ENCODE data around the gene GRK4.
A peak's percentile ranks its signal among the peaks of the same experiment; 100 is the strongest.
"Not testable (repeated sequence)": the region's sequence is repeated elsewhere in the genome, so short reads cannot be mapped to it uniquely, and the experiment has no call there.

The GRK4 gene

DNA sequence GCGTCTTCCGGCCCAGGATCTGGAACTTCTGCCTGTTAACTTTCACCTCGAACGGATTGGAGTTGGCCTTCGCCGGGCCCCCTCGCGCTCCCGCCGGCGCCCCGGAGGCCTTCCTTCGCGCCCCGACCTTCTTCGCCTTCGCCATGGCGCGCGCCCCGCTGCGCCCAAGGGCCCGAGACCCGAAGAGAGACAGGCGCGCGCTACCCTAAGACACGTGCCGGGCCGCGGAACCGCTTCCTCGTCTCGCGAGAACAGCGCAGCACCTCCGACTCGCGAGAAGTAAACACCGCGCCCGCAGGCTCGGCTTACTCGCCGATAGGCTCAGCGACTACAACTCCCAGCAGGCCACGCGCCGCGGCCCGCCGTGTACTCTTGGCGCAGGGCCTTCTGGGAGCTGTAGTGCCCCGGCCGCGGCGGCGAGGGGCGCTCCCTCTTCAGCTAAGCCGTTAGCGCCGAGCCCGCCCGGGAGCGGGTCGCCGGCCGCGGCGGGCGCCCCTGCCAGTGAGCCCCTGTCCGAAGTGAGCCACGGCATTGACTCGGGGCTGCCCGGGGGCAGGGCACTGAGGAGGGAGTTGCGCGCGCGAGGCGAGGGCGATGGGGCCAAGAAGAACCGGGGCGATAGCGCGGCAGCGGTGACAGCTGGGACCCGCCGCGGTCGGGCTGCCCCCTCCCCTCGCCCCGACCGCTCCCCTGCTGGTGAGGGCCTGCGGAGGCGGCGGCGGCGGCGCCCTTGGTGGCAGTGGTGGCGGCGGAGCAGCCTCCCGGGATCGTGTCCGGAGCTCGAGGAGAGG is at the start of gene GRK4, which contains the start of gene NOP14:
GRK4 (plus strand) TSS at position 397 of the 791 bp plus-strand sequence. CDS start 500 bp downstream, outside the sequence.
NOP14 (minus strand) TSS at position 232 of the 791 bp plus-strand sequence; CDS start at position 145, 87 bp downstream.
- DNase-seq, result peak; percentile 90

DNA sequence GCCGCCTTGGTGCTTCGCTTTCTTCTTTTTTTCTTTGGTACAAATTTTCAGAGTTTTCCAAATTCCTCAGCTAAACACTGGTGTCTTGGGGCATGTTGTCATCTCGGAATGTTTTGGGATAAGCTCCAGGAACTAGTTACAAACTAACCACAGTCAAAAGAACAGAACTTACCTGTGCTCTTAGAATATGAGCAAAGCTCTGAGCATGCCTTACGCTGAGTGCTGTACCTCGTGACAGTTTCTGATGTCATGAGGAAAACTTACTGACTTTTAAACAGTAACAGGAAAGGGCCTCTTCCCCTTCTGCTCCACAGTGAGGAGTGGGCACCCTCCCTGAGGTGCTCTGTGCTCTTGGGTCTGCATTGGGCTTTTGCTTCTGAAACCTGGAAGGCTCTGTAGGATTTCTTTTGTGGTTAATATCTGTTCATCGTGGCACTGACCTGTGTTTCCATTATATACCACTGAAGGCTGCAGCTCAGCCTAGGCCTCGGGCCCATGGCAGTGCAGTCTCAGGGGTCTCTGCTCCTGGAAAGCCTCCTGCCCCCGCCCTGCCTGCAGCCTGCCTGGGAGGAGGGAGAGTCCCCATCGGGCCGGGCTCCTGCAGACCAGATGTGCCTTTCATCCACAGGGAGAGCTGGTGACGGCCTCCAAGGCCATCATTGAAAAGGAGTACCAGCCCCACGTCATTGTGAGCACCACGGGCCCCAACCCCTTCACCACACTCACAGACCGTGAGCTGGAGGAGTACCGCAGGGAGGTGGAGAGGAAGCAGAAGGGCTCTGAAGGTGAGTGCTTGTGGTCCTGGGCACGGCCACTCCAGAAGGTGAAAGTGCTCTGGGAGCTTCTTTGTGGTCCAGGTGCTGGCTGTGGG is 48.9 kb upstream of the GRK4 start:
- DNase-seq, result no peak

DNA sequence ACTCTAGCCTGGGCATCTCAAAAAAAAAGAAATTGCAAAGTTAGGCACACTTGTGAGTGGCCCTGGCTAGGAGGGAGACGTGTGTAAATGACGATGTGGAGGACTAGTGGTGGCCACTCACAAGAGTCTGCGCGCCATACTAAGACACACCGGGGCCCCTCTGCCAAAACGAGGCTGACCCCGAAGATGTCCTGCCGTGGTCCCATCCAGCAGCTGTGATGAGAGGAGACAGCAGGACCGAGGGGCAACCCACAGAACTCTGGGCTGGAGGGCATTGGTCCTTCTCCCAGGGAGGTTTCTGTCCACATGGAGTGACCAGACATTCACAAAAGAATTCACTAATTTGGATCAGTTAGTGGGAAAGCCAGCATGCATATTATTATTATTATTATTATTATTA is 47.6 kb upstream of the GRK4 start:
- DNase-seq, result no peak

DNA sequence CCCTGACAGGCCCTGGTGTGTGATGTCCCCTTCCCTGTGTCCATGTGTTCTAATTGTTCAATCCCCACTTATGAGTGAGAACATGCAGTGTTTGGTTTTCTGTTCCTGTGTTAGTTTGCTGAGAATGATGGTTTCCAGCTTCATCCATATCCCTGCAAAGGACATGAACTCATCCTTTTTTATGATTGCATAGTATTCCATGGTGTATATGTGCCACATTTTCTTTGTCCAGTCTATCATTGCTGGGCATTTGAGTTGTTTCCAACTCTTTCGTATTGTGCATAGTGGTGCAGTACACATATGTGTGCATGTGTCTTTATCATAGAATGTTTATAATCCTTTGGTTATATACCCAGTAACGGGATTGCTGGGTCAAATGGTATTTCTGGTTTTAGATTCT is 46.7 kb upstream of the GRK4 start:
- DNase-seq, result not testable (repeated sequence)

DNA sequence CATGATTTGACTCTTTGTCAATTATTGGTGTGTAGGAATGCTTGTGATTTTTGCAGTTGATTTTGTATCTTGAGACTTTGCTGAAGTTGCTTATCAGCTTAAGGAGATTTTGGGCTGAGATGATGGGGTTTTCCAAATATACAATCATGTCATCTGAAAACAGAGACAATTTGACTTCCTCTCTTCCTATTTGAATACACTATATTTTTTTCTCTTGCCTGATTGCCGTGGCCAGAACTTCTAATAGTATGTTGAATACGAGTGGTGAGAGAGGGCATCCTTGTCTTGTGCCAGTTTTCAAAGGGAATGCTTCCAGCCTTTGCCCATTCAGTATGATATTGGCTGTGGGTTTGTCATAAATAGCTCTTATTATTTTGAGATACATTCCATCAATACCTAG is 45.1 kb upstream of the GRK4 start:
- not testable (repeated sequence) for DNase-seq

DNA sequence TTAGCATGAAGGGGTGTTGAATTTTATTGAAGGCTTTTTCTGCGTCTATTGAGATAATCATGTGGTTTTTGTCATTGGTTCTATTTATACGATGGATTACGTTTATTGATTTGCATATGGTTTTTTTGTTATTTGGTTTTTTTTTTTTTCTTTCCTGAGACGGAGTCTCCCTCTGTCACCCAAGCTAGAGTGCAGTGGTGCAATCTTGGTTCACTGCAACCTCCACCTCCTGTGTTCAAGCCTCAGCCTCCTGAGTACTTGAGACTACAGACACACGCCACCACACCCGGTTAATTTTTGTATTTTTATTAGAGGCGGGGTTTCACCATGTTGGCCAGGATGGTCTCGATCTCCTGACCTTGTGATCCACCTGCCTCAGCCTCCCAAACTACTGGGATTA is 44.7 kb upstream of the GRK4 start:
- not testable (repeated sequence) for DNase-seq

DNA sequence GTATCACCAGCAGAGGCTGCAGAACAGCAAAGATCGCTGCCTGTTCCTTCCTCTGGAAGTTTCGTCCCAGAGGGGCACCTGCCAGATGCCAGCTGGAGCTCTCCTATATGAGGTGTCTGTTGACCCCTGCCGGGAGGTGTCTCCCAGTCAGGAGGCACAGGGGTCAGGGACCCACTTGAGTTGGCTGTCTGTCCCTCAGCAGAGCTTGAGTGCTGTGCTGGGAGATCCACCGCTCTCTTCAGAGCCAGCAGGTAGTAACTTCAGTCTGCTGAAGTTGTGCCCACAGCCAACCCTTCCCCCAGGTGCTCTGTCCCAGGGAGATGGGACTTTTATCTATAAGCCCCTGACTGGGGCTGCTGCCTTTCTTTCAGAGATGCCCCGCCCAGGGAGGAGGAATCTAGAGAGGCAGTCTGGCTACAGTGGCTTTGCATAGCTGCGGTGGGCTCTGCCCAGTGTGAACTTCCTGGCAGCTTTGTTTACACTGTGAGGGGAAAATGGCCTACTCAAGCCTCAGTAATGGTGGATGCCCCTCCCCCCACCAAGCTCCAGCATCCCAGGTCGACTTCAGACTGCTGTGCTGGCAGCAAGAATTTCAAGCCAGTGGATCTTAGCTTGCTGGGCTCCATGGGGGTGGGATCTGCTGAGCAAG is 40.8 kb upstream of the GRK4 start:
- DNase-seq, result not testable (repeated sequence)

DNA sequence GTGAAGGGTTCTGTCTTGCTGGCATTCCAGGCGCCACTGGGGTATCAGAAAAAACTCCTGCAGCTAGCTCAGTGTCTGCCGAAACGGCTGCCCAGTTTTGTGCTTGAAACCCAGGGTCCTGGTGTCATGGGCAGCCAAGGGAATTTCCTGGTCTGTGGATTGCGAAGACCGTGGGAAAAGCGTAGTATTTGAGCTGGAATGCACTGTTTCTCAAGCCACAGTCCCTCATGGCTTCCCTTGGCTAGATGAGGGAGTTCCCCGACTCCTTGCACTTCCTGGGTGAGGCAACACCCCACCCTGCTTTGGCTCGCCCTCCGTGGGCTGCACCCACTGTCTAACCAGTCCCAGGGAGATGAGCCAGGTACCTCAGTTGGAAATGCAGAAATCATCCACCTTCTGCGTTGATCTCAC is 40.2 kb upstream of the GRK4 start:
- DNase-seq, result no peak

DNA sequence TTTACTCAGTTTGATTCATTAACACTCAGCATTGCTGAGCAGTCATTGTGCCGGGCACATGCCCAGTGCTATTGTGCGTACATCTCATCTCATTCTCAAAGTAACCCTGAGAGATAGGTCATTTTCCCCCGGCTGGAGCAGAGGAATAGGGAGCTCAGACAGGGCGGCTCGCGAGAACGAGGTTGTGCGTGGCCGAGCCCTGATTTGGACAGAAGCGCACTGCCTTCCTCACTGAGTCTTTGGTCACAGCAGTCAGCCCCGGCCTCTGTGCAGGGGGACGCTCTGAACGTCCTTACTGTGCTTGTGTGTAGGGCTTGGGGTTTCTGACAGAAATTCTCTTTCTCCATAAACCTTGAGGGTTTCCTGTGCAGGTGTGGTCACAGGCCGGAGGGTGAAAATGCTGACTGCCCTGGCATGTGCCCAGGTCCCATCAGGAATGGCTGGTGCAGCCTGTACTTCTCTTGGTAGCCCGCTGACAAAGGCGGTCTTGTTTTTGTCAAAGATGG is 39.6 kb upstream of the GRK4 start:
- no peak for DNase-seq

DNA sequence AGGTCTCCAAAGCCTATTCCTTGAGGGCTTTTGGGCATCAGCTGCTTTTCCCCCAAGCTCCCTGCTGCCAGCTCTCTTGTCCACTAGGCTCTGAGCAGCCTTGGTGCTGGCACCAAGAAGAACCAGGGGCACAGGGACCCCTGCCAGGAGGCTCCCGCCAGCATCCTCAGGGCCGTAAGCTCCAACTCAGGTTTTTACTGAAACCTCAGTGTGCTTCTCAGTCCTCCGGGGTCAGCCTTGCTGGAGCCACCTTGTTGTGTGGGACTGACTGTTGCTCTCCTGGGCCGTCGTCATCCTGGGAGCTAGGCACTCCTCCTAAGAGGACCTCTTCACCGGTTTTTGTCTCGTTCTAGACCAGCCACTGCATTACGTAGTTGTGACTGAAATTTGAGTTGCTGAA is 39.1 kb upstream of the GRK4 start:
- no peak for DNase-seq

DNA sequence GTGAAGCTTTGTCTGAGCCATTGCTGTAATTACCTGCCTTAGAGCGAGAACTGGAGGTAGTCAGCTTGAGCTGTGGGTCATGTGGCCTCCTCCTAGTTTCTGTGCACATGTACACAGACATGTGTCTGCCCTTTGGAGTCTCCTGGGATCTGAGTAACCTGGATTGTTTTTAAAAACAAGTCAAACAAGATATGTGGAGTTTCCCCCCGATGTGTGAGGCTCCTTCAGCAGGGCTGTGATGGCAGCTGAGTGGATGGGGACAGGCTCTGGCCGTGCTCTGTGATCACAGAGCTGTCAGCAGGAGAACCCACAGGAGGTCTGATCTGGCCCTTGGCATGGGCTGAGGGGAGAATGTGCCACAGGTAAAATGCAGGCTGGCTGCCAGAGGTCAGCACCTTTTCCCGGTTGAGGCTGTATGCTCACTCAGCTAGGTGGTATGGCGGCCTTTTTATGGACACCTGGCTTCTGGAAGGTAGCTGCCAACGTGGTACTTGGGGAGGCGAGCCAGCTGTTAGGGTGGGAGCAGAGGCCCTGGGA is 38.5 kb upstream of the GRK4 start:
- DNase-seq, result no peak

DNA sequence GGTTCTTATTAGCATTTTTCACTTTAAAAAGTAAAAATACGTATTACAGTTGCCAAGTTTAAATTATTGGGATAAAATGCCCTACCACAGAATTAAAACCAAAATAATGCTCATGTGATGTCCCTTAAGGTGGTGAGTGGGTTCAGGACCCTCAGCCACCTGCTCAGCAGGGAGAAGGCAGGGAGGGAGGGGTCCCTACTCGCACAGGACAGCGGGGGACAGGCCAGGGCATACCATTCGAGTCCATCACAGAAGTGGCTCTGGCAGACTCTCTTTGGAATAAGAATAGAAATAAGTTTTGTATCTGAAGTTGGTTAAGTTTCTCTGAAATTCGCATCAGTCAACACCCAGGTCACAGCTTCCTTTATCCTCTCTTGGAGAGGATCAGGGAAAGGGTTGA is 37.9 kb upstream of the GRK4 start:
- no peak for DNase-seq

DNA sequence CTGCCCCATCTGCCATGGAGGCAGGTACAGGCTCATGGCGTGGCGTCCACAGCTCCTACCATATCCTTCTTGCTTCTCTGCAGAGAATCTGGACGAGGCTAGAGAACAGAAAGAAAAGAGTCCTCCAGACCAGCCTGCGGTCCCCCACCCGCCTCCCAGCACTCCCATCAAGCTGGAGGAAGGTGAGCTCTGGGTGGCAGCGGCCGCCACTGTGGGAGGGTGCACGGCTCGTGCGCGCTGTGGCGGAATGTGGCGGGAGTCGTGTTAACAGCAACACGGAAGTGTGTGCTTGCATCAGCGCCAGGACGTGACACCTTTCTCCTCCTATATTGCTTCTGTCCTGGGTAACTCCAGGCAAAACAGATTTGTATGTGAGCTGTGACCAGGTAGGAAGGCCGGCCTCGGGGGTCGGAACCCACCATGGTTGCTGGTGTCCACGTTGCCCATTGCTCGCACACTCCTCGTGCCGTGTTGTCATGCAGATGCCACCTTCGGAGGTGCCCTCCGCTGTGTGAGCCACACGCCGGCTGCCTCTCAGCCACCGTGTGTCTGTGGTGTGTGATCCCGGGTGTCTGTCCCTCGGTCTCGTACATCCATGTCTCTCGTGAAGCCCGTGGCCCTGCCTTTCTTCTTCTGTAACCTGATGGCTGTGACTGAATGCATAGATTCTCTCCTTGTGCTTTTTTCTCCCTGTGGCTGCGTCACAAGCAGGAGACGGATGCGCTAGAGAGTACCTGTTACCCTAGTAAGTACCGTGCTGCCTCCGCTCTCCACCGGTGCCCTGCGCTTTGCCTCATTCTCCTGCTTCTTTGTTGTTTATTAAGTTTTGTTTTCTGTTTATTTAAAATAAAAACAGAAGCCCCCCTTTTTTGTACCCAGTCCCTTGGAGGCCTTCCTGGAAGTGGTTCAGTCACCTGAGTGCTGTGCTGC is 37.2 kb upstream of the GRK4 start:
- DNase-seq, result no peak

DNA sequence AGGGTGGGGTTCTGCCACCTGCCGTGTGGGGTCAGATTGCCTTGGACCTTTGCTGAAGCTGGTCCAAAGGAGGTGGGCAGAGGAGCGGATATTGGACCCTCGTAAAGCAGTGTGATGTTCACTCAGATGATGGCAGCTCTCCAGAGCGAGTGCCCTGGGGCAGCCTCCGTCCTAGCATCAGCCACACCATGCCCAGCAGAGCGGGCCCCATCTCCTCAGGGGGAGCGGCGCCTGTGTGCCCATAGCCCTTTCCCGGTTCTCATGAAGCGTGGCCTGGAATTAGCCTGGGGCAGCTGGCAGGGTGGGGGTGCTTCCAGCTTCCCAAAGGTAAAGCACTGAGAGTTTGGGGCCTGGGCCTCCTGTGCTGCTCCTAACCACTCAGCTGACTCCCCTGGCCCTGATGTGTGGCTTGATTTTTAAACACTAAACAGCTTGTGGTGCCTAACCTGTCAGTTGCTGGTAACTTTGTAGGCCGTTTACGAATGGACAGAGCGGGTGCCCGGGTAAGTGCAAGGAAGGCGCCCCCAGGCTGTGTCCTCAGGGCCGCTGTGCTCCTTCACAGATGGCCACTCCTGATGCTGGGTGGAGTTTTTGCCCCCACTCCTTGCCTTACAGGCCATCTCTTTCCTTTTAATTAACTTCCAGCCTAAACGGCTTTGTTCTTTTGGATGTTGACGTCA is 36.2 kb upstream of the GRK4 start:
- DNase-seq, result no peak

DNA sequence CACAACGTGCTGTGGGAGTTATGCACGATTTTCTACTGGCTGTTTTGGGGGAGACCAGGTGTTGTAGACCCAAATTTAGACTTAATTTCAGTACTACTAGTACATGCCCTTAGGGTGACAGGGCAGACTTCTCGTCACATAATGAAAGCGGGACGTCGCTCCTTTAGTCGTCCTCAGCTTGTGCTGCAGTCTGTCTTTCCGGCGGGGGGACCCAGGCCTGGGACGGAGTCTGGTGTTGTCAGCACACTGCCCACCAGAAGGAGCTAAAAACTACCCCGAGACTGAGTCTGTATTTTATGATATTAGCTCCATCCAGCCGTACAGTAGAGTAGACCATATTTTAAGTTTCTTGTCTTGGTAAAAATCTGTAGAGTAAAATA is 35.7 kb upstream of the GRK4 start:
- DNase-seq, result no peak

DNA sequence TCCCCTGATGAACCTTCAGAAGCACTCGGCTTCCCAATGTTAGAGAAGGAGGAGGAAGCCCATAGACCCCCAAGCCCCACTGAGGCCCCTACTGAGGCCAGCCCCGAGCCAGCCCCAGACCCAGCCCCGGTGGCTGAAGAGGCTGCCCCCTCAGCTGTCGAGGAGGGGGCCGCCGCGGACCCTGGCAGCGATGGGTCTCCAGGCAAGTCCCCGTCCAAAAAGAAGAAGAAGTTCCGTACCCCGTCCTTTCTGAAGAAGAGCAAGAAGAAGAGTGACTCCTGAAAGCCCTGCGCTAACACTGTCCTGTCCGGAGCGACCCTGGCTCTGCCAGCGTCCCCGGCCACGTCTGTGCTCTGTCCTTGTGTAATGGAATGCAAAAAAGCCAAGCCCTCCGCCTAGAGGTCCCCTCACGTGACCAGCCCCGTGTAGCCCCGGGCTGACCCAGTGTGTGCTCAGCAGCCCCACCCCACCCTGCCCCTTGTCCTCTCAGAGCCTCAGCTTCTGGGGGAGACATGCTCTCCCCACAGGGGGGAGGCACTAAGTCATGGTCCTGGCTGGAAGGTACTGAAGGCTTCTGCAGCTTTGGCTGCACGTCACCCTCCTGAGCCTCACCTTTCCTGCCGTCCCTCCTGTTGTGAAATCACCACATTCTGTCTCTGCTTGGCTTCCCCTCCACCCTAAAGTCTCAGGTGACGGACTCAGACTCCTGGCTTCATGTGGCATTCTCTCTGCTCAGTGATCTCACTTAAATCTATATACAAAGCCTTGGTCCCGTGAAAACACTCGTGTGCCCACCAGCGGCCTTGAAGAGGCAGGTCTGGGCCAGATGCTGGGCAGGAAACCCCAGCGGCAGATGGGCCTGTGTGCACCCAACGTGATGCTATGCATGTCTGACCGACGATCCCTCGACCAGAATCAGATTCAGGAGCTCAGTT is 34.9 kb upstream of the GRK4 start:
- DNase-seq, result no peak

DNA sequence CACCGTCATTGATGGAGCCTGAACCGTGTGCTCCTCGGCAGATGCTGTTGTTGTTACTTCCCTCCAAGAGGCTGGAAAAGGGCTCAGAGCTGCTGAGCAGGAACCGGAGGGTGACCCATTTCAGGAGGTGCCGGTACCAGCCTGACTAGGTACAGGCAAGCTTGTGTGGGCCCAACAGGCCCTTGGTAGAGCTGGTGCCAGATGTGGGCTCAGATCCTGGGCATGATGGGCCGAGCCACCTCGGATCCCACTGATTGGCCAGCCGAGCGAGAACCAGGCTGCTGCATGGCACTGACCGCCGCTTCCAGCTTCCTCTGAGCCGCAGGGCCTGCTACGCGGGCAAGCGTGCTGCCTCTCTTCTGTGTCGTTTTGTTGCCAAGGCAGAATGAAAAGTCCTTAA is 33.9 kb upstream of the GRK4 start:
- DNase-seq, result no peak

DNA sequence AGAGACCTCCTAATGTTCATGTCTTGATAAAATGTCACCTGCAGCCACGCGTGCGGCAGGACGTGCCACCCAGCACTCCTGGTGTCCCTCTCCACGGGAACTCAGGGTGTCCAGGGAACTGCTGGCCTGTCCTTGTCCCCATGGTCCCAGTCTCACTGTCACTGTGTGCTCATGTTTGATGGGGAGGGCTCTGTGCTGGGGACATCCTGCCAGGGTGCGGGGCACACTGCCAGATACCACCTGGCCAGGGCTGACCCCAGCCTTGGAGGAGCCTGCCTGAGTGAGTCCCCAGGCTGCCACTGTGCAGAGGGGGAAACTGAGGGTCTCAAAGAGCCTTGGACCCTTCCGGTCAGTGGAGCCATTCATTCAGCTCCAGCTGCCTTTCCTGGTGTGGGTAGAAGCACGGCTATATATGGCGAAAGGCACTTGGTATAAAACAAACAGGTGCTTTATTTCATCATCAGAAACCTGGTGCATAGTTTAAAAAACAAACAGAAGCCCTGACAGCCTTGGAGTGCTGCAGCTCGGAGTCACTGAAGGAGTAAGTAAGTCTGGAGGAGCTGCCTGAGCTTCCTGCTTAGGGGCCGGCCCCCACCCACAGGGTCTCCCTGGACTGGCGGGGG is 33.1 kb upstream of the GRK4 start:
- DNase-seq, result no peak

DNA sequence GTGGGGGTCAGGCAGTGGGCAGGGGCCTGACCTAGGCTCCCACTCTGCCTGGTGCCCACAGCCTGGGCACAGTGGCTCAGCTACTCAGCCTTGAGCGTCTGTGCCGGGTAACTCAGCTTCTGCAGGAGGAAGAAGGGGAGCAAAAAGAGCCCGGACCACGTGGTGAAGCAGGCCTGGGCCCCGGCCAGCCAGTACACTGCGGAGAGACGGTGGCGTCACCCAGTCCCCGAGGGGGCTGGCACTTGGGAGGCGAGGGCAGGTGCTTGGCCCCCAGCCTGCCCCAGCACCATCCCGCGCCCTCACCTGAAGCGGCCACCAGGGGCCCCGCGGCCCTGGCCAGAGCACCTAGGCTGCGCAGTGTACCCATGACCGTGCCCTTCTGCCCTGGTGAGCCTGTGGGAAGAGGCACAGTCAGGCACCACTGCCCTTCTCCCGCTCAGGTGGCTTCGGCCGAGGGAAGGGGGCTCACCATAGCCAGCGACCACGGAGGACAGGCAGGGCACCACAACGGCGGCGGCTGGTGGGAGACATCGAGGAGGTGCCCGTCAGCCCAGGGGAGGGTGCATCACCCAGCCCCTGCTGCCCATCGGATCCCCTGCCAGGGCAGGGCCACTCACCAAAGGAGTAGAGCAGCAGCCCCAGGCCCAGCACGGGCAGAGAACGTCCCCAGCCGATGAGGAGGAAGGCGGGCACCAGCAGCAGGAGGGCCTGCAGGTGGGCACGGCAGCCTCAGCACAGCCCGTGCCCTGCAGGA is 32.4 kb upstream of the GRK4 start:
- no peak for DNase-seq

Measured in NCI-H1105 treated with DMSO at 0.1 percent for 48 hours (cell line).